H4 (cell line): ENCODE measurements around the gene AKAP6. TPM values are rescaled to one million over a fixed set of nuclear protein-coding genes. Genes with fewer than 3 reads are reported as not detected.
"Not testable (repeated sequence)": the region's sequence is repeated elsewhere in the genome, so short reads cannot be mapped to it uniquely, and the experiment has no call there.

Experiments
- DNase-seq: peaks from one replicate; pipeline ENCODE4 v3.0.0-alpha.2; 2015; ENCODE audit warnings: low spot score
- total RNA-seq: library from RNA; depleted of rRNA; stranded (reverse); fragments of >200 nt; shearing (Covaris generic); gene quantifications from 2 replicates; pipeline ENCODE4 v1.2.3, GENCODE V29; 2014

AKAP6 gene
- total RNA-seq, 1 experiment from 2014 or later = 38.6 TPM

GRCh38 chr14:32436993-32437392 lies 107.9 kb downstream of the AKAP6 start:
- no peak for DNase-seq

GRCh38 chr14:32438517-32438916 lies 109.4 kb downstream of the AKAP6 start:
- no peak for DNase-seq

- DNase-seq = no peak
Observed at GRCh38 chr14:32443890-32444661, 115.0 kb downstream of the AKAP6 start.

GRCh38 chr14:32447371-32447770 lies 118.3 kb downstream of the AKAP6 start:
- DNase-seq = no peak

- DNase-seq = no peak
Observed at GRCh38 chr14:32449648-32450047, 120.5 kb downstream of the AKAP6 start.

GRCh38 chr14:32450919-32451675 lies 122.0 kb downstream of the AKAP6 start:
- DNase-seq = no peak

- no peak for DNase-seq
Observed at GRCh38 chr14:32453857-32454810, 125.0 kb downstream of the AKAP6 start.

- no peak for DNase-seq
Observed at GRCh38 chr14:32457213-32457920, 128.3 kb downstream of the AKAP6 start.

GRCh38 chr14:32458720-32459119 lies 129.6 kb downstream of the AKAP6 start:
- DNase-seq = no peak

GRCh38 chr14:32460267-32460666 lies 131.2 kb downstream of the AKAP6 start:
- no peak for DNase-seq

- DNase-seq = not testable (repeated sequence)
Observed at GRCh38 chr14:32462553-32462952, 133.5 kb downstream of the AKAP6 start.

GRCh38 chr14:32468955-32469354 lies 139.9 kb downstream of the AKAP6 start:
- peak; percentile 40 for DNase-seq

GRCh38 chr14:32469388-32470160 lies 140.5 kb downstream of the AKAP6 start:
- peak; percentile 57 for DNase-seq

GRCh38 chr14:32470161-32470715 lies 141.1 kb downstream of the AKAP6 start:
- DNase-seq = no peak

GRCh38 chr14:32471181-32471580 lies 142.1 kb downstream of the AKAP6 start:
- no peak for DNase-seq

GRCh38 chr14:32472076-32472475 lies 143.0 kb downstream of the AKAP6 start:
- DNase-seq = no peak

GRCh38 chr14:32472512-32473463 lies 143.7 kb downstream of the AKAP6 start:
- peak; percentile 65 for DNase-seq

- peak; percentile 11 for DNase-seq
Observed at GRCh38 chr14:32473464-32473855, 144.4 kb downstream of the AKAP6 start.
